Right lobe of liver (tissue), 4 donors: ENCODE data around the gene HGFAC.

Experiments
- POLR2A ChIP-seq: fragments of 450-650 bp; IDR thresholded peaks from one replicate; pipeline ENCODE4 v1.6.1; 2017; ENCODE audit warnings: antibody characterized with exemption, mild to moderate bottlenecking
- TF ChIP-seq, protein P1 (sequence below), 4 donors: fragments of 200-600 bp in 3 of 4; fragments of 450-650 bp in 1 of 4; IDR thresholded peaks; one replicate each; pipeline versions ENCODE4 v1.5.1 to v1.8.0; 2016 to 2022; ENCODE audit warnings: antibody characterized with exemption in 4 of 4, mild to moderate bottlenecking in 2 of 4
- donor health status: DM: no; HTN: no; CAD: no.
- donor health status: DM: no; HTN: no; CAD: no.
- donor health status: DM: no; HTN: yes; CAD: no.

- TF ChIP-seq, protein P1, sequence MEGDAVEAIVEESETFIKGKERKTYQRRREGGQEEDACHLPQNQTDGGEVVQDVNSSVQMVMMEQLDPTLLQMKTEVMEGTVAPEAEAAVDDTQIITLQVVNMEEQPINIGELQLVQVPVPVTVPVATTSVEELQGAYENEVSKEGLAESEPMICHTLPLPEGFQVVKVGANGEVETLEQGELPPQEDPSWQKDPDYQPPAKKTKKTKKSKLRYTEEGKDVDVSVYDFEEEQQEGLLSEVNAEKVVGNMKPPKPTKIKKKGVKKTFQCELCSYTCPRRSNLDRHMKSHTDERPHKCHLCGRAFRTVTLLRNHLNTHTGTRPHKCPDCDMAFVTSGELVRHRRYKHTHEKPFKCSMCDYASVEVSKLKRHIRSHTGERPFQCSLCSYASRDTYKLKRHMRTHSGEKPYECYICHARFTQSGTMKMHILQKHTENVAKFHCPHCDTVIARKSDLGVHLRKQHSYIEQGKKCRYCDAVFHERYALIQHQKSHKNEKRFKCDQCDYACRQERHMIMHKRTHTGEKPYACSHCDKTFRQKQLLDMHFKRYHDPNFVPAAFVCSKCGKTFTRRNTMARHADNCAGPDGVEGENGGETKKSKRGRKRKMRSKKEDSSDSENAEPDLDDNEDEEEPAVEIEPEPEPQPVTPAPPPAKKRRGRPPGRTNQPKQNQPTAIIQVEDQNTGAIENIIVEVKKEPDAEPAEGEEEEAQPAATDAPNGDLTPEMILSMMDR (IDR thresholded peaks at IDR 0.05), result no peak
- TF ChIP-seq POLR2A, result no peak
Measured at GRCh38 chr4:3427706-3428446, 13.9 kb upstream of the HGFAC start.
